Right atrium auricular region (tissue), 2 donors: Measurements from ENCODE around the gene EGFL7. TPM values are rescaled to one million over a fixed set of nuclear protein-coding genes. Genes with fewer than 3 reads are reported as not detected.

Experiments used
- DNase-seq: peaks from one replicate; pipeline ENCODE4 v3.0.0-alpha.2; 2019; ENCODE audit warnings: low spot score
- H3K27ac ChIP-seq, 2 donors: fragments of 200-600 bp; sonication (generic); 1 replicate in 1 of 2; 2 replicates in 1 of 2; pipeline ENCODE4 v1.5.1; 2016 to 2019
- H3K27me3 ChIP-seq, 2 donors: fragments of 200-600 bp; sonication (generic); one replicate each; pipeline versions ENCODE4 v1.5.1 to v1.6.0; 2017 to 2019
- H3K36me3 ChIP-seq: fragments of 200-600 bp; sonication (generic); one replicate; pipeline ENCODE4 v1.5.1; 2016
- H3K4me1 ChIP-seq, 2 donors: fragments of 200-600 bp; sonication (generic); one replicate each; pipeline versions ENCODE4 v1.5.1 to v1.6.0; 2017 to 2019
- H3K4me3 ChIP-seq, 2 donors: fragments of 200-600 bp; sonication (generic); 1 replicate in 1 of 2; 2 replicates in 1 of 2; pipeline ENCODE4 v1.5.1; 2017 to 2019; ENCODE audit warnings: mild to moderate bottlenecking in 1 of 2, moderate library complexity in 1 of 2
- H3K9me3 ChIP-seq, 2 donors: fragments of 200-600 bp; sonication (generic); one replicate each; pipeline ENCODE4 v1.5.1; 2019
- CTCF ChIP-seq, 2 donors: fragments of 200-600 bp; sonication (generic); IDR thresholded peaks; one replicate each; pipeline ENCODE4 v1.5.1; 2019; ENCODE audit warnings: antibody characterized with exemption in 2 of 2
- total RNA-seq, 2 donors: library from RNA; depleted of rRNA; stranded (reverse); fragments of >200 nt; gene quantifications; one replicate each; pipeline ENCODE4 v1.1.0, GENCODE V29; 2016

Gene EGFL7
- total RNA-seq, 2 donors from 2014 or later, result 114 to 120 TPM

- no peaks in the 10 kb centered on the region for H3K27me3 ChIP-seq
- no peaks in the 10 kb centered on the region for H3K36me3 ChIP-seq
- H3K27ac ChIP-seq, result peak overlapping the region; percentile 80
- H3K9me3 ChIP-seq, result no peaks in the 10 kb centered on the region
- no peak for TF ChIP-seq CTCF (IDR thresholded peaks at IDR 0.05)
- H3K4me3 ChIP-seq, result no peak overlapping the region
- no peak for DNase-seq
- peaks cover 0 to 42% of the 10 kb centered on the region in 2 donors for H3K4me1 ChIP-seq
These were observed 51.6 kb downstream of the EGFL7 start for GRCh38 chr9:136714096-136714892.

GRCh38 chr9:136714893-136715274 lies 52.2 kb downstream of the EGFL7 start:
- no peak overlapping the region for H3K4me3 ChIP-seq
- peak overlapping the region; percentile 67 to 80 for H3K27ac ChIP-seq
- no peaks in the 10 kb centered on the region for H3K27me3 ChIP-seq

GRCh38 chr9:136717399-136717798 lies 54.7 kb downstream of the EGFL7 start:
- H3K27ac ChIP-seq, result no peak overlapping the region
- peaks cover 0 to 66% of the 10 kb centered on the region in 2 donors for H3K4me1 ChIP-seq
- no peaks in the 10 kb centered on the region for H3K9me3 ChIP-seq
- no peak overlapping the region for H3K4me3 ChIP-seq
- no peaks in the 10 kb centered on the region for H3K27me3 ChIP-seq
- no peak for DNase-seq
- no peak for TF ChIP-seq CTCF (IDR thresholded peaks at IDR 0.05)
- H3K36me3 ChIP-seq, result peaks cover 9% of the 10 kb centered on the region

More at GRCh38 chr9:136714893-136715274, 52.2 kb downstream of the EGFL7 start:
- no peak for TF ChIP-seq CTCF (IDR thresholded peaks at IDR 0.05)
- no peaks in the 10 kb centered on the region for H3K36me3 ChIP-seq
- H3K9me3 ChIP-seq, result no peaks in the 10 kb centered on the region
- peaks cover 0 to 48% of the 10 kb centered on the region in 2 donors for H3K4me1 ChIP-seq
- no peak for DNase-seq

- no peak overlapping the region for H3K4me3 ChIP-seq
- TF ChIP-seq CTCF (IDR thresholded peaks at IDR 0.05), result no peak
- peak overlapping the region; percentile 85 to 88 for H3K27ac ChIP-seq
- no peak for DNase-seq
- no peaks in the 10 kb centered on the region for H3K27me3 ChIP-seq
- peaks cover 0 to 68% of the 10 kb centered on the region in 2 donors for H3K4me1 ChIP-seq
- H3K9me3 ChIP-seq, result no peaks in the 10 kb centered on the region
- peaks cover 20% of the 10 kb centered on the region for H3K36me3 ChIP-seq
These were observed 55.9 kb downstream of the EGFL7 start for GRCh38 chr9:136718345-136719194.

GRCh38 chr9:136719195-136719880 lies 56.6 kb downstream of the EGFL7 start:
- Histone ChIP-seq H3K4me1 (peaks cover 0 to 67% of the 10 kb centered on the region in 2 donors), H3K36me3 (peaks cover 28% of the 10 kb centered on the region), H3K9me3 (no peaks in the 10 kb centered on the region), H3K4me3 (no peak overlapping the region), H3K27ac (peak overlapping the region; percentile 85 to 88), H3K27me3 (no peaks in the 10 kb centered on the region)
- no peak for TF ChIP-seq CTCF (IDR thresholded peaks at IDR 0.05)
- DNase-seq, result no peak
